HepG2 (cell line): ENCODE results near the gene MPP1. TPM values are rescaled to one million over a fixed set of nuclear protein-coding genes. Genes with fewer than 3 reads are reported as not detected.

Experiments
- BRD4 ChIP-seq: sonication (generic); formaldehyde crosslinking; IDR thresholded peaks from 2 replicates; pipeline ENCODE4 v1.4.0; 2020; ENCODE audit warnings: missing genetic modification reagents
- KLF9 ChIP-seq: IDR thresholded peaks from 2 replicates; pipeline ENCODE4 v1.6.1; 2016; ENCODE audit warnings: low read depth
- MEF2D ChIP-seq: sonication (generic); formaldehyde crosslinking; IDR thresholded peaks from 2 replicates; pipeline ENCODE4 v1.5.1; 2020; ENCODE audit warnings: mild to moderate bottlenecking, missing genetic modification reagents
- MTA3 ChIP-seq: sonication (generic); formaldehyde crosslinking; IDR thresholded peaks from 2 replicates; pipeline ENCODE4 v1.4.0; 2020; ENCODE audit warnings: missing genetic modification reagents
- NFIC ChIP-seq: IDR thresholded peaks from 2 replicates; pipeline ENCODE4 v1.6.1; 2012; ENCODE audit warnings: mild to moderate bottlenecking, low read length, inconsistent platforms
- POLR2A ChIP-seq, 2 experiments: IDR thresholded peaks; 2 replicates each; pipeline ENCODE4 v1.6.1; 2011; ENCODE audit warnings: low read depth in 2 of 2, low read length in 2 of 2, mild to moderate bottlenecking in 1 of 2, moderate library complexity in 1 of 2; ENCODE audit not compliant: insufficient read depth in 1 of 2
- POLR2G ChIP-seq: fragments of 200-400 bp; formaldehyde crosslinking; IDR thresholded peaks from 2 replicates; pipeline ENCODE4 v1.6.1; 2018; ENCODE audit warnings: mild to moderate bottlenecking, low read depth, low read length, moderate library complexity
- REST ChIP-seq, 2 experiments: IDR thresholded peaks; 2 replicates each; pipeline ENCODE4 v1.6.1; 2011 to 2012; ENCODE audit warnings: low read length in 2 of 2, borderline replicate concordance in 1 of 2, low read depth in 1 of 2, mild to moderate bottlenecking in 1 of 2, moderate library complexity in 1 of 2
- ZFP1 ChIP-seq: IDR thresholded peaks from 2 replicates; pipeline ENCODE4 v1.6.1; 2016
- ZNF740 ChIP-seq: sonication (generic); formaldehyde crosslinking; IDR thresholded peaks from 2 replicates; pipeline ENCODE4 v1.4.0; 2020; ENCODE audit warnings: missing genetic modification reagents
- polyA plus RNA-seq, 8 experiments: library from polyadenylated mRNA; depleted of rRNA in 3 of 8; stranded (reverse) in 7 of 8; unstranded in 1 of 8; fragments of >200 nt; fragmentation: Illumina TruSeq in 4 of 8; extraction: Trizol in 4 of 8; gene quantifications; 2 replicates each; pipeline versions ENCODE4 v1.2.1 to v1.2.3, GENCODE V29; 2011 to 2016; ENCODE audit warnings: low read depth in 4 of 8, missing spikeins in 1 of 8, mixed read lengths in 1 of 8; ENCODE audit not compliant: insufficient read depth in 1 of 8
- total RNA-seq, 5 experiments: library from RNA; depleted of rRNA; stranded (reverse); fragments of >200 nt; fragmentation: Illumina TruSeq; extraction: Trizol; gene quantifications; 2 replicates each; pipeline ENCODE4 v1.2.3, GENCODE V29; 2016; ENCODE audit warnings: low read depth in 1 of 5
- TF ChIP-seq, protein P1 (sequence below): sonication (generic); formaldehyde crosslinking; IDR thresholded peaks from 2 replicates; pipeline ENCODE4 v1.4.0; 2020; ENCODE audit warnings: low read depth, missing genetic modification reagents
- TF ChIP-seq, protein P2 (sequence below): sonication (generic); formaldehyde crosslinking; IDR thresholded peaks from 2 replicates; pipeline ENCODE4 v1.8.0; 2022; ENCODE audit warnings: mild to moderate bottlenecking, missing genetic modification reagents; ENCODE audit not compliant: insufficient replicate concordance
- TF ChIP-seq, protein P3 (sequence below), 2 experiments: sonication (generic) in 1 of 2; formaldehyde crosslinking in 1 of 2; IDR thresholded peaks; 2 replicates each; pipeline versions ENCODE4 v1.4.0 to v1.6.1; 2018 to 2020; ENCODE audit warnings: missing genetic modification reagents in 2 of 2, borderline replicate concordance in 1 of 2, low read depth in 1 of 2, mild to moderate bottlenecking in 1 of 2, missing biosample characterization in 1 of 2
- TF ChIP-seq, protein P4 (sequence below): sonication (generic); formaldehyde crosslinking; conservative IDR thresholded peaks from 2 replicates; pipeline ENCODE4 v1.8.0; 2022; ENCODE audit warnings: low read depth, missing genetic modification reagents

Gene MPP1
- total and polyA plus RNA-seq, 2 of the 13 experiments (the other 11 are each of a cell fraction or from before 2014, with no cell fraction given) = 7.8 to 8.1 TPM

GRCh38 chrX:154761977-154762536 is 43.2 kb downstream of the MPP1 start (continued):
- TF ChIP-seq, protein P1, sequence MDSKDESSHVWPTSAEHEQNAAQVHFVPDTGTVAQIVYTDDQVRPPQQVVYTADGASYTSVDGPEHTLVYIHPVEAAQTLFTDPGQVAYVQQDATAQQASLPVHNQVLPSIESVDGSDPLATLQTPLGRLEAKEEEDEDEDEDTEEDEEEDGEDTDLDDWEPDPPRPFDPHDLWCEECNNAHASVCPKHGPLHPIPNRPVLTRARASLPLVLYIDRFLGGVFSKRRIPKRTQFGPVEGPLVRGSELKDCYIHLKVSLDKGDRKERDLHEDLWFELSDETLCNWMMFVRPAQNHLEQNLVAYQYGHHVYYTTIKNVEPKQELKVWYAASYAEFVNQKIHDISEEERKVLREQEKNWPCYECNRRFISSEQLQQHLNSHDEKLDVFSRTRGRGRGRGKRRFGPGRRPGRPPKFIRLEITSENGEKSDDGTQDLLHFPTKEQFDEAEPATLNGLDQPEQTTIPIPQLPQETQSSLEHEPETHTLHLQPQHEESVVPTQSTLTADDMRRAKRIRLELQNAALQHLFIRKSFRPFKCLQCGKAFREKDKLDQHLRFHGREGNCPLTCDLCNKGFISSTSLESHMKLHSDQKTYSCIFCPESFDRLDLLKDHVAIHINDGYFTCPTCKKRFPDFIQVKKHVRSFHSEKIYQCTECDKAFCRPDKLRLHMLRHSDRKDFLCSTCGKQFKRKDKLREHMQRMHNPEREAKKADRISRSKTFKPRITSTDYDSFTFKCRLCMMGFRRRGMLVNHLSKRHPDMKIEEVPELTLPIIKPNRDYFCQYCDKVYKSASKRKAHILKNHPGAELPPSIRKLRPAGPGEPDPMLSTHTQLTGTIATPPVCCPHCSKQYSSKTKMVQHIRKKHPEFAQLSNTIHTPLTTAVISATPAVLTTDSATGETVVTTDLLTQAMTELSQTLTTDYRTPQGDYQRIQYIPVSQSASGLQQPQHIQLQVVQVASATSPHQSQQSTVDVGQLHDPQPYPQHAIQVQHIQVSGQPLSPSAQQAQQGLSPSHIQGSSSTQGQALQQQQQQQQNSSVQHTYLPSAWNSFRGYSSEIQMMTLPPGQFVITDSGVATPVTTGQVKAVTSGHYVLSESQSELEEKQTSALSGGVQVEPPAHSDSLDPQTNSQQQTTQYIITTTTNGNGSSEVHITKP = no peak
- TF ChIP-seq REST (IDR thresholded peaks at IDR 0.05; ENCODE audit: borderline replicate concordance in 1 of 2, low read depth in 1 of 2, low read length in 2 of 2) (no peak), MEF2D (CRISPR knock-in tag) (no peak), ZNF740 (CRISPR knock-in tag) (no peak), POLR2A (IDR thresholded peaks at IDR 0.05; ENCODE audit: insufficient read depth in 1 of 2, low read depth in 2 of 2, low read length in 2 of 2) (peak in 1 of 2 experiments; percentile 28; a peak in 1 of 4 replicates), BRD4 (CRISPR knock-in tag) (no peak), MTA3 (CRISPR knock-in tag) (no peak), ZFP1 (no peak), KLF9 (CRISPR knock-in tag) (0 out of 2 replicates have a peak, but pooled peaks have one; percentile 59), NFIC (no peak), POLR2G (peak; percentile 71; the same call in 1 of the 2 replicates)
- TF ChIP-seq, protein P2, sequence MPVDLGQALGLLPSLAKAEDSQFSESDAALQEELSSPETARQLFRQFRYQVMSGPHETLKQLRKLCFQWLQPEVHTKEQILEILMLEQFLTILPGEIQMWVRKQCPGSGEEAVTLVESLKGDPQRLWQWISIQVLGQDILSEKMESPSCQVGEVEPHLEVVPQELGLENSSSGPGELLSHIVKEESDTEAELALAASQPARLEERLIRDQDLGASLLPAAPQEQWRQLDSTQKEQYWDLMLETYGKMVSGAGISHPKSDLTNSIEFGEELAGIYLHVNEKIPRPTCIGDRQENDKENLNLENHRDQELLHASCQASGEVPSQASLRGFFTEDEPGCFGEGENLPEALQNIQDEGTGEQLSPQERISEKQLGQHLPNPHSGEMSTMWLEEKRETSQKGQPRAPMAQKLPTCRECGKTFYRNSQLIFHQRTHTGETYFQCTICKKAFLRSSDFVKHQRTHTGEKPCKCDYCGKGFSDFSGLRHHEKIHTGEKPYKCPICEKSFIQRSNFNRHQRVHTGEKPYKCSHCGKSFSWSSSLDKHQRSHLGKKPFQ (CRISPR knock-in tag) = peak; percentile 25
- TF ChIP-seq, protein P3, sequence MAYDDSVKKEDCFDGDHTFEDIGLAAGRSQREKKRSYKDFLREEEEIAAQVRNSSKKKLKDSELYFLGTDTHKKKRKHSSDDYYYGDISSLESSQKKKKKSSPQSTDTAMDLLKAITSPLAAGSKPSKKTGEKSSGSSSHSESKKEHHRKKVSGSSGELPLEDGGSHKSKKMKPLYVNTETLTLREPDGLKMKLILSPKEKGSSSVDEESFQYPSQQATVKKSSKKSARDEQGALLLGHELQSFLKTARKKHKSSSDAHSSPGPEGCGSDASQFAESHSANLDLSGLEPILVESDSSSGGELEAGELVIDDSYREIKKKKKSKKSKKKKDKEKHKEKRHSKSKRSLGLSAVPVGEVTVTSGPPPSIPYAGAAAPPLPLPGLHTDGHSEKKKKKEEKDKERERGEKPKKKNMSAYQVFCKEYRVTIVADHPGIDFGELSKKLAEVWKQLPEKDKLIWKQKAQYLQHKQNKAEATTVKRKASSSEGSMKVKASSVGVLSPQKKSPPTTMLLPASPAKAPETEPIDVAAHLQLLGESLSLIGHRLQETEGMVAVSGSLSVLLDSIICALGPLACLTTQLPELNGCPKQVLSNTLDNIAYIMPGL (CRISPR knock-in tag; IDR thresholded peaks at IDR 0.05; ENCODE audit: borderline replicate concordance in 1 of 2, low read depth in 1 of 2) = no peak
- TF ChIP-seq, protein P4, sequence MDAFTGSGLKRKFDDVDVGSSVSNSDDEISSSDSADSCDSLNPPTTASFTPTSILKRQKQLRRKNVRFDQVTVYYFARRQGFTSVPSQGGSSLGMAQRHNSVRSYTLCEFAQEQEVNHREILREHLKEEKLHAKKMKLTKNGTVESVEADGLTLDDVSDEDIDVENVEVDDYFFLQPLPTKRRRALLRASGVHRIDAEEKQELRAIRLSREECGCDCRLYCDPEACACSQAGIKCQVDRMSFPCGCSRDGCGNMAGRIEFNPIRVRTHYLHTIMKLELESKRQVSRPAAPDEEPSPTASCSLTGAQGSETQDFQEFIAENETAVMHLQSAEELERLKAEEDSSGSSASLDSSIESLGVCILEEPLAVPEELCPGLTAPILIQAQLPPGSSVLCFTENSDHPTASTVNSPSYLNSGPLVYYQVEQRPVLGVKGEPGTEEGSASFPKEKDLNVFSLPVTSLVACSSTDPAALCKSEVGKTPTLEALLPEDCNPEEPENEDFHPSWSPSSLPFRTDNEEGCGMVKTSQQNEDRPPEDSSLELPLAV (CRISPR knock-in tag) = no peak
